GM21423 (cell line): ENCODE data around the gene PHF5A.
"Not testable (repeated sequence)": the region's sequence is repeated elsewhere in the genome, so short reads cannot be mapped to it uniquely, and the experiment has no call there.

Source experiments
- ATAC-seq: cut with Tn5 transposase; IDR thresholded peaks from one replicate; pipeline ENCODE4 v1.9.1; 2021; ENCODE audit warnings: mild to moderate bottlenecking, moderate library complexity; ENCODE audit not compliant: unreplicated experiment

Gene PHF5A

DNA sequence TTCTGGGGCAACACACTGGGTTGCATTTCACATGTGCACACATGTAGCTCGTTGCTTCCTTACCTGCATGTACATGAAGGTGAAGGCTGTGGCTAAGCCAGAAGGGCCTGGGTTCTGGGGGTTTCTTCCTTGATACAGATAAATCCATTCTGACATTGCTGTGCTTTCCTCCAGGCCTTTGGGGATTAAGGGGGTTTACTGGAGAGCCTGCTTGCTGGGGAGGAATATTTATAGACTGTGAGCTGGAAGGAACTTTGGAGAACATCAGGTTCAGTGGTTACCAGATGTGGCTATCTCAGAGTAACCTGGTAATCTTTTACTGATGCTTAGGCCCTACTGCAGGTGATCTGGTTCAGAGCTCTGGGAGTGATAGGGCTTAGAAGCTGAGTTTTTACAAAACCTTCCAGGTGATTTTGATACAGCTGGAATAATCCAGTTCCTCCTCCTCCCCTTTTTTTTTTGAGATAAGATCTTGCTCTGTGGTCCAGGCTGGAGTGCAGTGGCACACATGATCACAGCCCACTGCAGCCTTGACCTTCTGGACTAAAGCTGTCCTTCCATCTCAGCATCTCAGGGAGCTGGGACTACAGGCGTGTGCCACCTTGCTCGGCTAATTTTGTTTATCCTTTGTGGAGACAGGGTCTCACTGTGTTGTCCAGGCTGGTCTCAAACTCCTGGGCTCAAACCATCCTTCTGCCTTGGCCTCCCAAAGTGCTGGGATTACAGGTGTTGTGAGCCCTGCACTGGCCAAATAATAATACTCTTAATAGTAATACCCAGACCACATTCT lies 20.3 kb upstream of the PHF5A start:
- no peak for ATAC-seq

DNA sequence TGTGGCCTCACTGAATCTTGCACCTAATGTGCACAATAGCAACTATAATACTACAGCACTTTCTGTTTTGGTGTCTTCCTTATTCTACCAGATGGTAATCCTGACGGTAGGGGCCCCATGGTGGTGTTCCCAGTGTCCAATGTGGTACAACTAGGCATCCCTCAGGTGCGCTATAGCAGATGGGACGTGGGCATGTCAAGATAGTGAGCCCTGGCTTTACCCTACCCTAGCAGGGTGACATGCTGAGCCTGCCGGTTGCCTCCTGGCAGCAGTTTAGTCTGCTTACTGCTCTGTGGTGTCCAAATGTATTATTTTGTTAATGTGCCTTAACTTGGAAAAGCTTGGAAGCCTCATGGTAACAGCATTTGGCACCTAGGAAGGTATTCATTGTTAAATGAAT lies 19.6 kb upstream of the PHF5A start:
- no peak for ATAC-seq

DNA sequence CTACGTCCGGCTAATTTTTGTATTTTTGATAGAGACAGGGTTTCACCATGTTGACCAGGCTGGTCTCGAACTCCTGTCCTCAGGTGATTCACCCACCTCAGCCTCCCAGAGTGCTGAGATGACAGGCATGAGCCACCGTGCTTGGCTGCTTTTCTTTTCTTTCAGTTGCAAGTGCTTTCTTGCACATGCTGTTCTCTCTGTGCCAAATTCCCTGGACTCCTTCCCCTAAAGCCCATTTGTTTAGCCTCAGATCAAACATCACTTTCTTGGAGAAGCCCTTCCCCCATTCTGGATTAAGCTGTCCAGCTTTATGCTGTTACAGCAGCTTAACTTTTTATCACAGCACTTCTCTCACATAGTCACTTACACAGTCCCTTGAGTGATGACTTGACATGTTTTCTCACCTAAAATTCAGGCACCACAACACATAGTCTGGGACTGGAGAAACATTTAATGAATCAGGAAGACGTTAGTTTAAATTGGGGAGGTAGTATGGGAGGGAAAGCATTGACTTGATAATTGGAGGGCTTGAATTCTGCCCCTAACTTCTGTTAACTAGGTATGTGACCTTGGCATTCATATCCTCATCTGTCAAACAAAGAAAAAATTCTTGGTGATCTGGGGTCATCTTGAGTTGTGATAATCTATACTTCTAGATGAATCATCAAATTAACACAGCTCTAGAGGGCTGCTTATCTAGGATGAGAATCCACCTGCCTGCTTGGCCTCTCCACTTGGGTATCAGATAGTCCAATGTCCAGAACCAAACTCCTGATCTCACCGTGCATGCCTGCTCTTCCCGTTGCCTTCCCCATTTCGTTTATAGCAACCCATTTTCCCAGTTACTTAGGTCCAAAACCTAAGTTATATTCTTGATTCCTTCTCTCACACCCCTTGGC lies 18.8 kb upstream of the PHF5A start:
- no peak for ATAC-seq

DNA sequence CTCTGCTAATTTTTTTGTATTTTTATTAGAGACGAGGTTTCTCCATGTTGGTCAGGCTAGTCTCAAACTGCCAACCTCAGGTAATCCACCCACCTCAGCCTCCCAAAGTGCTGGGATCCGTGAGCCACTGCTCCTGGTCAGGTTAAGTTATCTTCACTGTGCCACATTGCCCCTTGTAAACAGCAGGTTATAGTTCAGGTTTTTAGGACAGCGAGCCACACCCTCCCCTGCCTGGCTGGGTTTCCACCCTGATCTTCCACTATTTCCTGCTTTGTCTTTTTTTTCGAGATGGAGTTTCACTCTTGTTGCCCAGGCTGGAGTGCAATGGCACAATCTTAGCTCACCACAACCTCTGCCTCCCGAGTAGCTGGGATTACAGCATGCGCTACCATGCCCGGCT lies 16.5 kb upstream of the PHF5A start:
- no peak for ATAC-seq

DNA sequence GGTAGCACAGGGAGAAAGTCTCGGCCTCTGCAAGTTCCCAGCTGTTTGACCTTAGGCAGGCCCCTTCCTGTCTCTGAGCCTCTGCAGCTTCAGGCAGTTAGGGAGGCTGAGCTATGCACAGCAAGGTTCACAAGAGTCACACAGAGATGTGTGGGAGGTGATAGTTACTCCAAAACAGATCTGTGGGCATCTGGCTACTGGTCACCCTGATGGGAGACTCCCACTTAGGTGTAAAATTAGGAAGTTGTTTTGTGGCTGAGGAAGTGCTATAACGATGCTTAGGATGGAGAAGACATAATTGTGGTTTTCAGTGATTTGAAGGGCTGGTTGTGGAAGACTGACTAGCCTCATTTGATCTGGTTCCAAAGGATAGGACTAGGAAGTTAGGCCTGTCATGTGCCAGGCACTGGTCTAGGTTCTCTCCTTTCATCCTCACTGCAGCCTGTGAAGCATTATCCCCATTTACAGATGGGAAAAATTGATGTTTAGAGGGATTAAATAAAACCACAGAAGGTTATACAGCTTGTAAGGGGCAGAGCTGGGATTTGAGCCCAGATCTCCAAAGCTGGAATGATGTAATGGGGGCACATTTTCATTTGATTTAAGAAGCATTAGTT lies 13.9 kb upstream of the PHF5A start:
- ATAC-seq: no peak

DNA sequence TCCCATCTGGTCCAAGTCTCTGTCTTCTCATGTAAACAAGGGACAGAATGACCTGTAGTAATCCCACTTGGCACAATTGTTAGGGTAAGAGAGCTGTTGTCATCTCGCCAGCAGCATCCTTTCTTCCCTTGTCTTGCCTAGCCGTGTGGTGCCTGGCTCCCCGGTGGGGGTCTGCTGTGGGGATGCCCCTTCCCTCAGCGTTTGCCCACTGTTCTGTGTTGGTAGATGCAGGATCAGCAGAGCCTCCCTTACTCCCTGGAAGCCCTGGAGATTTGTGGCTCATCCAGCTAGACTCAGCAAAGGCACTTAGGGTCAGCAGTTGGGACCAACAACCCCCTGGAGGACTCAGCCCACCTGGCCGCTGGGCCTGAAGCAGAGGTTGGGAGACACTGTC lies 13.4 kb upstream of the PHF5A start:
- ATAC-seq: no peak

DNA sequence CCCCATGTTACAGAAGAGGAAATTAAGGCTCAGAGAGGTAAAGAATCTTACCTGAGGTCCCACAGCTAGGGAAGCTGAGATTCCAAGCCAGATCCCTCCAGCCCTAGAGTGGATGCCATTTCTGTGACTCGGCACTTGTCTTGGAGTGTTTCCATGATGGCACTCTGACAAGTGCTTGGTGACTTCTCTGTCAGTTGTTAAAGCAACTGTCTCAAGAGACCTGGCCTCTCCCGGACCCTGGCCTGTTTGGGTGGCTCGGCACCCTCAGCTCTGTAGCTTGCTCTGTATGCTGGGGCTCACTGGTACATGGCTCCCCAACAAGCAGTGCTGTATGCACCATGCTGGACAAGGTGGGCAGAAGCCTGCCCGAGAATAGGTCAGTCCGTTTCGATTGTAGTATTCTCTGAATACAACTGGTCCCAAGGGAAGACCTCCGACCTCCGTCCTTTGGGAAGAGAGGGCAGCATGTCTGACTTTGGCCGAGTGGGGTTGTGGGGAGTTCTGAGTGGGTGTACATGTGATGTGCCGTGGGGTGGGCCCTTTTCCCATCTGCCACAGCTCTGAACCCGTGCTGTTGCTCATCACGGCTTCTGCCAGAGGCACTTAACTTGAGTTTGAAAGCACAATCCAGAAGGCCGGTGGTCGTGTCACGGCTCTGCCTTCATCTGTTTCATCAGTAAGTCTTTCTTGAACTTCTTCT lies 12.8 kb upstream of the PHF5A start:
- no peak for ATAC-seq

DNA sequence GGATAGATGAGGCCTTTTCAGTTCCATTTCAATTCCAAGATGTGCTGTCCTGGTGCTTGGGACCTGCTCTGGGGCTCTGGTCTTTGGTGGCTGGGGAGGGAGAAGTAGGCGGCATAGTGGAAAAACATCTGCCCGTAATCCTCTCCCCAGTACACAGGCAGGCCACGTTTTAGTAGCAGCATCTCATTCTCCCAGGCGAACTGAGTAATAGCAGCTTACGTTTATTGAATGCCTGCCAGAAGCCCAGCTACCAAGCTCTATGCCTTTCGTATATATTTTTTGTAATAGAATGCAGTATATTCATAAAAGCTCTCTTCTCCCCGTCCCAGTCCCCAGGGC lies 11.9 kb upstream of the PHF5A start:
- ATAC-seq: no peak

DNA sequence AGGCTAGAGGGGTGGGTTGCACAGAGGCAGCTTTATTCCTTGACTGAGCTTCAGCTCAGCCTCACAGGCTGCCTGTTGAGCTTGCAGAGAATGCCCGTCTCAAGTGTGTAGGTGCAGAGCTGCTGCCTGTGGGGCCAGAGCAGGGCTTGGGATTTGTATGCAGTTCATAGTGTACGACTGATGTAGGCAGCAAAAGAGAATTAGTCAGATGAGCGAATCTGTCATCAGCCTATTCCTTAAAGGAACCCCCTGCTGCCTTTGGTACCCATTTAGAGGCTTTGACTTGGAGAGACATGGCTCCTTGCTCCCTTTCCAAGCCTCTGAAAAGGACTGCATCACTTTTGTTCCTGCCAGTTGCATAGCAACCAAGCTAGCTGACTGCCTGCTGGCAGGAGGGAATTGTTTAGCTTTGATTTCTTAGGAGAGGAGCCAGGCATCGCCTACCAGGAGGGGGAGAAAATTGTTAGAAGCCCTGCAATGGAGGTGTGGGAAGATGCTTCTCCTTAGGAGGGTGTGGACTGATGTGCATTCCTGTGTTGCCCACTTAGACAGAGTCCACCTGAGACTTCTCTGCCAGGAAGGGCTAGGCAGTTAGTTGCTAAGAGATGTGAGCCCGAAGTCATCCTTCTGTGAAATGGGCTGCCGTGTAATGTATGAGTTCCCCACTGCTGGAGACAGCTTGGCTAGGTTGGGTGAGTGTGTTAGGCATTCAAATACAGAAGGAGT lies 11.3 kb upstream of the PHF5A start:
- no peak for ATAC-seq

DNA sequence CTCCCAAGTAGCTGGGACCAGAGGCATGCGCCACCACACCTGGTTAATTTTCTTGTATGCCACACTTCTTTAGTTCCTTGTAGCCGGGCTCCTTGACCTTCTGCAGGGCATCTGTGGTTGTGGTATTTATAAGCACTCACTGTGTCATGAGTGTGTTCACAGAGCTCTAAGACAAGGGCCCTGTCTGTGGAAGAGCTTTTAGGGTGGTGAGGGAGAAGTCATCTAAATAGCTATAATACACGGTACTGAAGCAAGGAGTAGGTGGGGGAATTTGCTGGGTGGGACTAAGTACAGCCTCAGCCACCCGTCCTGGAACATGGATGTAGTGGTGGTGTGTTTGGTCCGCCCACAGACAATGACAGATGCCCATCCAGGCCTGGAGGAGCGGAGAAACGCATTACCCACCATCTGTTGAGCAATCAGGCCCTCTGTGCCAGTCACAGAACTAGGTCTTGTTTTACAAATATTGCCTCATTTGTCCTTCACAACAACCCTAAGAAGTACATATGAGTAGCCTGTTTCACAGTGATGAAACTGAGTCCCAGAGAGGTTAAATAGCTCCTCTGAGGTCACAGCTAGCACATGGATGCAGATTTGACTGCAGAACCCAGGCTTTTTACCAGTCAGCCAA lies 10.5 kb upstream of the PHF5A start:
- no peak for ATAC-seq

DNA sequence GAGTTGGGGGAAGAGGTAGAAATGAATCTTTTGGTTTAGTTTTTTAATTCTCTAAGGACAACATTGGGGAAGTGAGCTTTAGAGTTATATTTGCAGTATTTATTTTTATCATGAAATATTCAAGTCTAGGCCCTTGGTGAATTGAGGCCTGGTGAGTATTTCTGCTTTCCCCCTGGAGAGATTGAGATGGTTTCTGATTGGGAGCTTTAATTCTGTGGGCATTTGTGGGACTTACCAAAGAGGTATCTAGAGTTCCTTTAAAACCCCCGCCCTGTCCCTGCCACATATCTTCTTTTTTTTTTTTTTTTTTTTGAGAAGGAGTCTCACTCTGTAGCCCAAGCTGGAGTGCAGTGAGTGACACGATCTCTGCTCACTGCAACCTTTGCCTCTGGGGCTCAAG lies 10.0 kb upstream of the PHF5A start:
- no peak for ATAC-seq

DNA sequence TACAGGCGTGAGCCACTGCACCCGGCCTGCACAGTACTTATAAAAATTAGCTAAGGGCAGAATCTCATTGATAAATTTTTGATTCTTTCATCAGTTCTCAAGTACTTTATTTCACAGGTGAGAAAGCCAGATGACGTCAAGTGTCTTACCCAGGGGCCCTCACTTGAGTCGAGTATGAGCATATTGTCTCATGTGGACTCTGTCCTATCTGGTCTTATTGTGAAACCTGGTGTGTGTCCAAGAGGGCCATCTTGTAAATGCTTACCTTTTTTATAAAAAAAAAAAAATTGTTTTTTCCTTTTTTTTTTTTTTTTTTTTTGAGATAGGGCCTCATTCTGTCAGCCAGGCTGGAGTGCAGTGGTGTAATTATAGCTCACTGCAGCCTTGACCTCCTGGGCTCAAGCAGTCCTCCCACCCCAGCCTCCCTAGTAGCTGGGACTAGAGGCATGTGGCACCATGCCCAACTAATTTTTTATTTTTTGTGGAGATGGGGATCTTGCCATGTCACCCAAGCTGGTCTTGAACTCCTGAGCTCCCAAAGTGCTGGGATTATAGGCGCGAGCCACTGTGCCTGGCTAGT lies 6.5 kb upstream of the PHF5A start:
- no peak for ATAC-seq

DNA sequence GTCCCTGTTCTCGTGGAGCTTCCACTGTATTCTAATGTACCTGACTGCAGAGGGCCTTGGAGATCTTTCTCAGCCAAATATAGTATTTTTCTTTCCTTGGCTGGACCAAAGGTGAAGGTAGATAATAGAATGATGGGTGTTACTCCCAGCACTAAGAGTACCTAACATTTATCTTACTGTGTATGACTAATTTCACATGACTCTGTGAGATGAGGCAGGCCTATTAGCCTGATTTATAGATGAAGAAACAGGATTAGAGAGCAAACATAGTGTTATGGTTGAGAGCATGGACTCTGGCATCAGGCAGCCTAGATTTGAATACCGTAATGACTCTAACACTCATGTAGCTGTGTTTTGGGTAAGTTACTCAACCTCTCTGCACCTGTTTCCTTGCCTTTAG lies 3.1 kb upstream of the PHF5A start:
- no peak for ATAC-seq

DNA sequence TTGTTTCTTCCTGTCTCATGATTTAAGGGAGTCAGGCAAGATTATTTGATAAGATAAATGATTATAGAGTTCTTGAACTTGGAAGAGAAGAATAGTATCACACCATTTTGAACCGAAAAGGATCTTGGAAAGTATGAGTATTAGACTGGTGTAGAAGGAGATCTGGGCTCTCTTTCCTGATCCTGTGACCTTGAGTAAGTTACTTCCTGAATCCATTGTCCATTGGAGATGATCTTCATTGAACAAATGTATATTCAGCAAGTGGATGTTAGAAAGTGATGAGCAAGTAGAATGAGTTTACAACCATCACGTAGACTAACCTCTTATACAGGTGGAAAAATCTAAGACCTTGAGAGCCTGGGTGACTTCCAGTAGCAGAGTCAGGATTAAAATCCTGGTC lies 2.4 kb upstream of the PHF5A start:
- no peak for ATAC-seq

DNA sequence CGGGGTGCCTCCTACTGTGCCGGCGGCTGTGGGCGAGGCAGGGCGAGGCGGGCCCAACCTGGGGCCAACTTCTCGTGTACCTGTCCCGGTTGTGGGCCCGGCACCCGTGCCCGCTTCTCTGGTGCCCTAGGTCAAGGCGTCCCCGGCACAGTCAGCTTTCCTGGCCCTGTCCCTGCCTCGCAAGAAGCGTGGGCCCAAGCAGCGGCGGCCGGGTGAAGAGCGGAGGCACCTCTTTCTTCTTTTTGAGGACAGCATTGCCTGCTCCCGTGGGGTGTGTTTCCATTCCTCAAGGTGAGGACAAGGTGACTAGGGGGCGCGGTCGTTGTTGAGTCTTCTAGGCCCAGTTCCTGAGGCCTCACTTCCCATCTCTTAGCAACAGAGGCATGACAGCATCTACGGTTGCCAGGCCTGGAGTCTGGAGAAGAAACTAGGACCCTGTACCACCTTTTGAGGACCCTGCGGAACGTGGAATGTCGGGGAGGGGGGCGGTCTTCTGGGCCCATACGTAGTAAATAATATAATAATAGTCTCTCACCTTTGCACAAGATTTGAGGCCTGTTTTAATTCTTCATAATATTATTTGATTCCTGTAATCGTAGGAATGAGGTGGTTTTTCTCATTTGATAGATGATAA lies 843 bp upstream of the PHF5A start:
- peak; percentile 28 for ATAC-seq

DNA sequence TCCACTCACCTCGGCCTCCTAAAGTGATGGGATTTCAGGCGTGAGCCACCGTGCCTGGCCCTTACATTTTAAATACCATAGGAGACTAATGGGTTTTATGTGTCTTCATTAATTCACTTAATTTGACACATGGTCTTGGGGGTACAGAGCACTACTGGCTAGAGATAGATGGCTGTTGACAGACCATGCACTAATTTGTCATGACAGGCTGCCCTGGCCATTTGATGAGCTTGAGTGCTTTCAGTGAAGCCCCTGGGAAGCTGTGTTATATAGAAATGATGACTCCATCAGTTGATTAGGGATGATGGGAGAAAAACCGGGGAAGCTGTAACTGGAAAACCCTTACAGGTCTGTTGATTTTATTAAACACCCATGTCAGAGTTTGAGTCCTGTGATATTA lies 6.6 kb downstream of the PHF5A start:
- no peak for ATAC-seq

DNA sequence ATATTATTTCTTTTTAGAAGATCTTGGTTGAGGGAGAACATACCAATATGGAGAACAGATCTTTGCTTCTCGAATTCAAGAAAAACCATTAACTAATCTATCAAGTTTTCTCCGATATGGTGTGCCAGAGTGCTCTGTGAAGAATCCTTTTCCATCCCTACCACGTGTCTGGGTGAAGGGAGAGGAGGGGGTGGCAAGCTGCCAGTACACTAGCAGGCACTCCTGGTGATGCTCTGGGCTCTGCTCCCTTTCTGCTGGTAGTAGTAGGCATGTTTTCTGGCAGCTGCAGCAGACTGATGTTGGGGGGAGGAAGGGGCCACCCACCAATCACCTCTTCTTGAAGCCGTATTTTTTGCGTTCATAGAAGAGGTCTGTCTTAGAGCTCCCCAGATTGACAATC lies 8.4 kb downstream of the PHF5A start:
- ATAC-seq: not testable (repeated sequence)

DNA sequence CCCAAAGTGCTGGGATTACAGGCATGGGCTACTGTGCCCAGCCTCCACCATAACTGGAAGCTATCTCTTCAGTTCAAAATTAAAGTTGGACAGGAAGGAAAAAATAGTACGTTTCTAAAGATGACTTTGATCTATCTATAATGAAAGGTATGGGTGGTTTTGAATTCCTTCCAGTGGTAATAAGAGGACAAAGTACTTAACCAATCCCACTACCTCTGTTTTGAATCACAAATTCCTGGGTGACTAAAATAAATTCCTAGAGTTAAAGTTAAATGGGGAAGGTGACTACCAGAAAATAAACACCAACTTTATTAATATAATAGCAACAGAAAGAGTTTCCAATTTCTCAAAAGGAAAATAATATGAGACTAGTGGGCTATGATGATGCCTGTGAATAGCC lies 9.1 kb downstream of the PHF5A start:
- no peak for ATAC-seq

DNA sequence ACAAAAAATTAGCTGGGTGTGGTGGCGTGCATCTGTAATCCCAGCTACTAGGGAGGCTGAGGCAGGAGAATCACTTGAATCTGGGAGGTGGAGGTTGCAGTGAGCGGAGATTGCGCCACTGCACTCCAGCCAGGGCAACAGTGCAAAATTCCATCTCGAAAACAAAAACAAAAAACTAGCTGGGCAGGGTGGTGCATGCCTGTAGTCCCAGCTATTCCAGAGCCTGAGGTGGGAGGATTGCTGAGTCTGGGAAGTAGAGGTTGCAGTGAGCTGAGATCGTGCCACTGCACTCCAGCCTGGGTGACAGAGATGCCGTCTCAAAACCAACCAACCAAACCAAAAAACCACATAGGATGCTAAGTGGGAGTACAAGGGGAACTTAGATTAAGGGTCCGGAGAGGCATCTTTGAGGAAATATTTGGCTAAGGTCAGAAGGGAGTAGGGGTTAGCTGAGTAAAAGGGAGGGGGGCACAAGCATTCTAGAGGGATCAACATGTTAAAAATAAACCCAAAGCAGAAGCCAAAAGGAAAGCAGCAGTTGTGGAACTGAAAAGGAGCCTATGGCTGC lies 10.2 kb downstream of the PHF5A start:
- no peak for ATAC-seq
